GM19328 (cell line): Measurements from ENCODE around the gene BMP7.
"Not testable (repeated sequence)": the region's sequence is repeated elsewhere in the genome, so short reads cannot be mapped to it uniquely, and the experiment has no call there.

ENCODE experiments used
- ATAC-seq: cut with Tn5 transposase; IDR thresholded peaks from one replicate; pipeline ENCODE4 v1.9.1; 2021; ENCODE audit warnings: mild to moderate bottlenecking, moderate library complexity; ENCODE audit not compliant: unreplicated experiment

Gene BMP7

DNA sequence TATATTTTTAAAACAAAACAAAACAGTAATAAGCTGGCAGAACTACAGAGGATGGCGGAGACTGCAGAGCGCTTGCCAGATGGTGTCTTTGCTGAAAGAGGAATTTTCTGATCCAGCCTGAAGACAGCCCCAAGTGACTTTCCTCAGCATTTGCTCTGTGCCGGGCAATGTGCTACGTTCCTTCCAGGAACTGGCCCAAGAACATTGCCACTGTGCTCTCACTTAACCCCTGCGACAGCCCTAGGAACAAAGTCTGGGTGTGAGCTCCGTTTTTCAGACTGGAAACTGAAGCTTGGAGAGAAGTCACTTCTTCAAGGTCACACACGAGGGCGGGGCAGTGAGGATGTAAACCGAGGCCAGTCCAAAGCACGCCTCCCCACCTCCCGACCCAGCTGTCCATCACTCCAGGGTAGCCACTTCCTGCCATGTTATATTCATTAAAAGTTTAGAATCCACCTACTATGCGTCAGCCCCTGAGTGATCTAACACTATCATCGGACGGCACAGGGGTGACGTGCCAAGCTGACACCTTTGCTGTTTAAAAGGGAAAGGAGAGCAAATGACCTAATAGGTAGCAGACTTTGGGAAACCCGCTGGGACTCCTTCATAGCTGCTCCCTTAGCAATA, 22.3 kb upstream of the BMP7 start:
- no peak for ATAC-seq

DNA sequence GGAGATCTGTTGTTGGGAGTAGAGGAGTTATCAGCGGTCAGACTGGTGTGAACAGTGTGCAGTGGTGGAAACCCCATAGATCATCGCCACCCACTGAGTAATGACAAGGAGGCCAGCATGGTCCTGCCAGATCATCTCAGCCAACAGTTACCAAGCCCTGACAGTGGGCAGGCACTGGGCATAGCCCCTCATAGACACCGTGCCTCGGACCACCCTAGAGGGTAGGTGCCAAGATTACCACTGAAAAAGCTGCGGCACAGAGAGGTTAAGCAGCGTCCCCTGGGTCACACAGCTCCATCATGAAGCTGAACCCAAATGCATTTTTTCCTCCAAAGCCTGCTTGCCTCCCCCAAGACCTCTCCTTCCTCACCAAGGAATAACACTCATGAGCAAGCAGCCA, 21.5 kb upstream of the BMP7 start:
- no peak for ATAC-seq

DNA sequence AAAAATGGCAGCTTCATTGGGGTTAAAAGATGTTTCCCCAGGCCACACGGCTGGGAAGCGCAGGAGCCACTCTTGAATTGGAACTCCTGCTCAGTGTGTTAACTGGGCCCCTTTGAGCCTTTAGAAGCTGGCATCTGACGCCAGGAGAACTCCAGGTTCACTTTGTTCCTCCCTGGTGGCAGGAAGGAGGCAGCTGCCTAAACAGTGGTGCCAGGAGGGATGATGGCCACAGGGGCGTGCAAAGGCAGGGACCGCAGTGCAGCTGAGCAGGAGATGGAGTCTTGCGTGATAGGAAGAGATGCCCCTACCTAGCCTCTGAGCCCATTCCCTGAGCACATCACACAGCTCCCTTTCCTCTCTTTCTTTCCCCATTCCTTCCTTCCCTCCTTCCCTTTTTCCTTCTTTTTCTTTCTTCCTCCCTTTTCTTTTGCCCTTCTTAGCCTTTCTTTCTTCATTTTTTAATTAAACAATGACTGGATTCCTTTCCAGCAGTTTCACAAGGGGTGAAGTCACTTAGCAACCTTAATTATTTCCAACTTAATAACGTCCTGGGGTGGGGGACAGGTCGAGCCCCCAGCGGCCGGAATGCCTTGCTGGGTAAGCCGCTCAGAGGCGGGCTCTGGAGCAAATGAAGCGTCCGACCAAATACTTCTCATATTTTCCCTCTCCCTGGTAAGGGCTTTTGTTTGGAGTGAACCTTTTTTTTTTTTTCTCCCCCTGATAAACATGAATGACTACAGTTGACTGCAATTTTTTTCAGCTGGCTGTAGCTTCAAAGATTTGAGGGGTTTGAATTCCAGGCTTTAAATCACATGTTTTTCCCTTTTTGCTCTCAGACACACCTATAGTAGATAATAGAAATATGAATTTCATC, 20.8 kb upstream of the BMP7 start:
- ATAC-seq = no peak

DNA sequence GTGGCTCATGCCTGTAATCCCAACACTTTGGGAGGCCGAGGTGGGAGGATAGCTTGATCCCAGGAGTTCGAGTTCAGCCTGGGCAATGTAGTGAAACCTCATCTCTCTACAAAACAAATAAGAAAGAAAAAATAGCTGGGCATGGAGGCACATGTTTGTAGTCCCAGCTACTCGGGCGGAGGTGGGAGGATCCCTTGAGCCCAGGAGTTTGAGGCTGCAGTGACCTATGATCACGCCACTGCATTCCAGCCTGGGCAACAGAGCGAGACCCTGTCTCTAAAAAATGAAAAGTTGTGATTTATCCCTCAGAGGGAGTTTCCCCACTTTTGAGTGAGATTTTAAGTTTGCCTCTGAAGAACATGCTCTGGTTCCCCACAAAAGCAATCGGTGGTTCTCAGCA, 17.4 kb upstream of the BMP7 start:
- ATAC-seq = no peak

DNA sequence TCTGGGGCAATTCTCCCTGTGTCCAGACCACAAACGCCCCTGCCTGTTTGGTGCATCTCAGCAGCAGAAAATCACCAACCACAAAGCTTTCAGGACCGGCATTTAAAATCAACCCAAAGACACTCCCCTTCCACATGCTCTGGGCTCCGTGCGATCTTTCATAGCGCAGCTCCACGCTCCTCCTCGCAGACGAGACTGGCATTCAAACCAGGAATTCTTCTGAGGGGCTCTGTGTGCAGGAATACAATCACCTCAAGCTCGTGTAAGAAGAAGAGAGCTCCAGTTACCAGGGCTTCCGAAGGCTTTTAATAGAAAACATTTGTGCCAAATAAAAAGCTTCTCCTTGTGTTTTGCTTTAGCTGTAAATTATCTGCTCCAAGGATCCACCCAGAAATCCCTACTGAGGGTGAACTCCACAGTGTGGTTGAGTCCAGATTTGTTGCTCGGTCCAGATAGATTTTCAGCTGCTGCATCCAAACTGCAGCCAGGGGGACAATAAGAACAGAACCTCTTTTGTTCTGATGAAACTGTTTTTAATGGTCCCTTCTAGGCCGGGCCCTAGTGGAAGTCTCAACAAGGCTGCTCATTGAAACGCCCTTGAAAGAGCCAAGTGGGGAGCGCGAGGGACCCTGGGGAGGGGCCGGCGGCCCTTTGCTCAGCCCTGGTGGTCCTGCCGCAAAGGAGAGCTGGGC, 16.4 kb upstream of the BMP7 start:
- ATAC-seq = no peak

DNA sequence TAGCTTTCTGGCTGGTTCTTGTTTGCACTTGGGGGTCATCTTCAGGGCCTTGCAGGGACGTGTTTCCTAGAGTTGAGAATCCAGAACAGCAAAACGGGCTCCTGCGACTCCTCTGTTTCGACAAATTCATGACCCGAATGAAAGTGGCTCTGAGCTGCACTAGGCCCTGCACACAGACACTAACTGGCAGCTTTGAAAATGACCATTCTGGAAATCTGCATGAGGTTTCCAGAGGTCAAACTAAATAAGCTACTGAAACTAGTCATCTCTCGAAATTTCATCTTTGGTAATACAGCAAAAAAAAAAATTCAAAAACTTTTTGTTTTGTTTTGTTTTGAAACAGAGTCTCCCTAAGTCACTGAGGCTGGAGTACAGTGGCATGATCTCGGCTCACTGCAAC, 15.5 kb upstream of the BMP7 start:
- no peak for ATAC-seq

DNA sequence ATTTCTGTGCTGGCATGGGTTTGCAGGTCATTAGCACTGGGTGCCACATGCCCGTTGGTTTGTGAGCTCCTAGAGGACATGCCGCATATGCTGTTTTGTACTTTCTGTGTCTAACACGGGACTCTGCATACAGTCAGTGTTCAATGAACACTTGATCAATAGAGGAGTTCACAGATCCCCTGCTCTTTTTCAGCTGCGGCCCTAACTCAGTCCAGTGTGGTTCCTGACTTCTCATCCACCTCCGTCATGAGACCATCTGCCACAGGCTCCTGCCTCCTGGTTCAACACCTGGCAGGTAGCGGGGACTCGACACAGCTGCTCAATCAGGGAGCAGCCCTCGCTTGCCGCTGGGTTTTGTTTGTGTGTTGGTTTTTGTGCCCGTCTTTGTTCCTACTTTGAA, 13.8 kb upstream of the BMP7 start:
- no peak for ATAC-seq

DNA sequence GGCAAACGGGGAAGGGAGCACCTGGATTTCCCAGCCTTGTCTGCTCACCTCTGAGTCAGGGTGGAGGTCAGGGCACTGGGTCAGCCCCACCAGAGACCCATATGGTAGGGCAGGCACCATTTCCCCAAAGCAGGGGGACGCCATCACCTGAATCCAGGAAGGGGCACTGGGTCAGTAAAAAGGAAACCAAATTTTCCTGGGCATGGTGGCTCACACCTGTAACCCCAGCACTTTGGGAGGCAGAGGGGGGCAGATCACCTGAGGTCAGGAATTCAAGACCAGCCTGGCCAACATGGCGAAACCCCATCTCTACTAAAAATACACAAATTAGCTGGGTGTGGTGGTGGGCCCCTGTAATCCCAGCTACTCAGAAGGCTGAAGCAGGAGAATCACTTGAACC, 13.1 kb upstream of the BMP7 start:
- ATAC-seq = not testable (repeated sequence)

DNA sequence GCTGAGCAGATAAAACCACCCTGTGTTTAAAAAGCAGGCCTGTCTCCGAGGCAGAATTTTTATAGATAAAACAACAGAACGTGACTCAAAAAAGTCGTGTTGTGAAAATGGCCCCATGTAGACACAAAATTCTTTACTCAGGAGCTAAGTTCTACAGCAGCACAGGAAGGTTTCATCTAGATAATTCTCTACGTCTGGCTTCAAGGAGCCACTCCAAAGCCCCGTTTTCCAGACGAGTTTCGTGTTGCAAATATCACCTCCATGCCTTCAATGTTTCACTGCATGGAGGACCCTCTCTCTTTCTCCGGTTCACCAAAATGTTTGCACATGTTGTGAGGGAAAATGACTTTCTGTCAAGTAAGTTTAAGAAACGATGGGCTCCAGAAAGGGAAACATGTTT, 12.0 kb upstream of the BMP7 start:
- no peak for ATAC-seq

DNA sequence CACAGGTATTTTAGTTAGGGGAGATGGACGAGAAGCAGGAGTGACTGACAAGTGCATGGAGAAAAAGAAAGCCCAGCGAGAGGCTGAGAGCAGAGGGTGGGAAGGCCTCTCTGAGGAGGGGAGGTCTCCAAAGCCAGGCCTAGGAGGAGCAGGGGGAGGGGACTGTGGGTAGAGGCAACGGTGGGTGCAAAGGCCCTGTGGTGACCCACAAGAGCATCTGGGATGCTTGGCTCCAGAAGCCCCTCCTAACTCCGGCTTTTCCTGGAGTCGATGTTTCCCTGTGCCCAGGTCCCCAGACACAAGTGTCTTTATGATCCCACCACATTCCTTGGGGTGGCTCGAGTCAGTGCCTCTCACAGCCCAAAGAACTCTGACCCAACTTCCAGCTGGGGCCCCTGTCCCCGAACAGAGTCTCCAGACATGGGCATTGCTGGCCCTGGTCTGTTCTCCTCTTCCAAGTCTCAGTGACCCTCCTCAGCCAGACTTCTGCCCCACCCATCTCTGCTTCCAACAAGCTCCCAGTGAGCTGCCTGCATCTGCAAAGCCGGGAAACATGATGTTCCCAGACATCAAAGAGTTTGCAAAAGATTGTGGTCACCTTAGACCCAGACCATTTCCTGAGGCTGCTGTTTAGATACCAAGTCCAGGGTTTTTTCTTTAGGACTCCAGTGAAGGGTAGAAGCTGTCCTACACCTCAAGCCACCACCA, 11.1 kb upstream of the BMP7 start:
- no peak for ATAC-seq

DNA sequence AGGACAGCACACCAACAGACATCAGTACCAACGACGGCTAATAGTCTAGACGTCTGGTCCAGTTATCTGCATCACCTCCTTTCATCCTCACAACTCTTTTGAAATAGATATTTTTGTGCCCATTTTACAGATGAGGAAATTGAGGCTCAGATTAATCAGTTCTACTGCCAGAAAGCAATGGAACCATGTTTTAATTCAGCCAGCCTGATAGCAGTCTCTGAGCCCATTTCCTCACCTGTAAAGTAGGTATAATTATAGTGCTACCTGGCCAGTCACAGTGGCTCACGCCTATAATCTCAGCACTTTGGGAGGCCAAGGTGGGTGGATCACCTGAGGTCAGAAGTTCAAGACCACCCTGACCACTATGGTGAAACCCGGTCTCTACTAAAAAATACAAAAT, 9.8 kb upstream of the BMP7 start:
- no peak for ATAC-seq

DNA sequence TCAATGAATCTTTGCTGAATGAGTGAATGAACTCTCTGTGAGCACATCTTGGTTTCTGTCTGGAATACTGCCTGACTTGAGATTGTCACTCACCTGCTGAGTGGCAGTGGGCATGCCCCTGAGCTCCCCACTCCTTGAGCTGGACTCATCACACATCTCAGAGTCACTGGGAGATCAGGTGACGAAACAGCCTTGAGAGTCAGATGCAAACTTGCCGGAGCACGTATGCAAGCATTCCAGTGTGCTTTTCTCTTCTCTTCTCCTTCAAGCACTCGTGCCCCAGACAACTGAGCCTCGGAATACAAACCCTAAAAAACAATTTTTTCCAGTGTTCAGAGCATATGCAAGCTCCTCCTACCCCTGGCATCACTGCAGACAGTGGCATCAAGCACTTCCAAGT, 9.4 kb upstream of the BMP7 start:
- no peak for ATAC-seq

DNA sequence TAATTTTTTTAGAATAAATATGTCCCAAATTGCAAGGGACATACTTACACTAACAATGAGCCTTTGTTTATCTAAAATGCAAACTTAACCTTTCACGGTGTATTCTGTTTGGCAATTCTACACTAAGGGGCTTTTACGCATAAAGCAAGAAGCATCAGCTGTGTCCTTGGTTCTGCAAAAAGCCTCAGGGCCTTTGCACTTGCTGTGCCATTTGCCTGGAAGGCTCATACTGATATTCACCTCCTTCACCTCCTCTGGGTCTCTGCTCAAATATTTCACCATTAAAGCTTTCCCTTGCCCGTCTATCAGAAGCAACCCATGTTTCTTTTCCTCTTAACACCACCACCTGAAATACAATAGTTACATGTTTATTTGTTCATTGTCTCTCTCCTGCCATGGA, 8.9 kb upstream of the BMP7 start:
- ATAC-seq = no peak

DNA sequence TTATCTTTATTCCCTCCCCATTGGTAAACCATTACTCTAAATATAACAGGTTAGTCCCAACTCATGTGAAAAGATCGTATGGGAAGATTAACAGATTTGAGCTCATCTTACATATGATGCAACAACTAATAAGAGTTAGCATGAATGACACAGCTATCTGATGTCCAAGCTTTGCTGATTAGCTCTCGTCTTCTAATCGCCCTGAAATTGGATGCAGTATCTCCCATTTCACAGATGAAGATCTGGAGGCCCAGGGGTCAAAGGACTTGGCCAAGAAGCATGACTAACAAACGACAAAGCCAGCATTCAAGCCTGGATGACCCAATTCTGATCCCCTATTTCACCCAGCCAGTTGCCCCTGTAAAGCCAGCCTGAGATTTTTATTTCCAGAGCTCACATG, 8.4 kb upstream of the BMP7 start:
- ATAC-seq = no peak

DNA sequence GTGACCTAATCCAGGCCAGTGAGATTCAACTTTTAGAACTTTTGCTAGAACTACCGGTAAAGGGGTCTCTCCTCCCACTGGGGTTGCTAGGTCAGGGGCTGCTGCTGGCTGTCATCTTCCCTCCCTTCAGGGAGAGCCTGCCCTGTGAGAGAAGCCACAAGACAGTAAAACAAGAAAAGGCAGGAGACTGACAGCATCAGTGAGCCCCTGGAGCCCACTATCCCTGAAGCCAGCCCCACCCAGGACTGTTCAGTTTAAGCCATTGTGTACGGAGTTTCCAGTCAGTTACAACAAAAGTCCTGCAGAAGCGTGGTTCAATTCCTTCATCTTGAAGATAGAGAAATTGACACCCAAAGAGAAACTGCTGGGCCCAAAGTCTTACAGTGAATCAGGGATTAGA, 7.9 kb upstream of the BMP7 start:
- ATAC-seq = no peak

DNA sequence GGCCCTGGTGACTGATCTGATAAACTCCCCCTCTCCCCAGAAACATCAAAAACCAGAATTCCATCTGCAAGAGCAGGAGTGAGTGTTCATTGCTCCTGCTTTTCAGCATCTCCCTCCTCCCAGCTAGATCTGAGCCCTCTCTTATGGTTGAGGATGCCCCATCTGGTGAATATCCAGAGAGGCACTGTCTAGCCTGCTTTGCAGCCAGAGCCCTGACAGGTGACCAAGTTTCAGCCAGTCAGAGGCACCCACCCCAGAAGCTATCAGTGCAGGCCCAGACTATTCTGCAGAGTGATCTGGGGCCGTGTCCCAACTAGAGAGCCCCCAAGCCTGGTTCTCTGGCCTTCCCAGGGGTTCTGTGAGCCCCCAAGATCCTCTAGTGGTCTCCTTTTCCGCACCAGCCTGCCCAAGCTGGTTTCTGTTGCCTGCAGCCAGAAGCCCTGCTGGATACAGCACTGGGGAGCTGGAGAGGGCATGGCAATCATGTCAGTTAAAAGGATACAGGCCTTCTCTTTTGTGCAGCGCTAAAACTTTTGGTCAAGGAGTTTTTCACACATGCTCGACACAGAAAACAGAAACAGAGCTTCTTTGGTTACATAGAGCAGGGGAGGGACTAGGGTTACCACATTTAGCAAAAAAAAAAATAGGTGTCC, 6.6 kb upstream of the BMP7 start:
- ATAC-seq = no peak

DNA sequence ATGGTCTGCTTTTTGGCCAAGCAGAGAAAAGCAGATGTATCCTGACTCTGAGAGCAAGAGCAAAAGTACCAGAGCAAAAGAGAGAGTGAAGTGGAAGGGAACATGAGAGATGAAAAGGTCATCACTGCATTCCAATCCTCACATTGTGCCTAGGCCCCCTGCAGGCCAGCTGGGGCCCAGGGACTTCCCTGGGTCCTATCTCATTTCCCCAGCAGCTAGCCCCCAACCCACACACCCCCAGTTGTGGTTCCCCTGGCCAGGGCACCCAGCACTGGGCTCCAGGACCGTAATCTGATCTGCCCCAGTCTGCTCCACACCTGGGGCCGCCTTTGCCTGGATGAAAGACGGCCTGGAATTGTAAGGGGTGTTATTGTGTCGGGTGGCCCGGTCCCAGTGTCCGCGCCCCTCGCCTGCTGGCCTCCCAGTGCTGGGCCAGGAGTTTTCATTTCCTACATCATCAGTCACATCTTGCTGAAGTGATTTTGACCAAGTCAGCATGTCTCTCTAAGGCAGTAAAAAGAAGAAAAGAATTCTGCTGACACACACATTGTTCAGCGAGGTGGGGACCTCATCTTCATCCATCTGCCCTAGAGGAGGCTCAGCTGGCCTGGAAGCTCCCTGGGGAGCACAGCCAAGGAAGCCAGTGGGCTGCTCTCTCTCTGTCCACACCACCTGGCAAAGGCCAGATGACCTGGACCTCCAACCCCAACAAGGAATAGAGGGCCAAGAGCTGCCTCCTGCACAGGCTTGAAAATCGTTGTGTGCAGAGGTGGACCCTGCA, 4.0 kb upstream of the BMP7 start:
- ATAC-seq = no peak

DNA sequence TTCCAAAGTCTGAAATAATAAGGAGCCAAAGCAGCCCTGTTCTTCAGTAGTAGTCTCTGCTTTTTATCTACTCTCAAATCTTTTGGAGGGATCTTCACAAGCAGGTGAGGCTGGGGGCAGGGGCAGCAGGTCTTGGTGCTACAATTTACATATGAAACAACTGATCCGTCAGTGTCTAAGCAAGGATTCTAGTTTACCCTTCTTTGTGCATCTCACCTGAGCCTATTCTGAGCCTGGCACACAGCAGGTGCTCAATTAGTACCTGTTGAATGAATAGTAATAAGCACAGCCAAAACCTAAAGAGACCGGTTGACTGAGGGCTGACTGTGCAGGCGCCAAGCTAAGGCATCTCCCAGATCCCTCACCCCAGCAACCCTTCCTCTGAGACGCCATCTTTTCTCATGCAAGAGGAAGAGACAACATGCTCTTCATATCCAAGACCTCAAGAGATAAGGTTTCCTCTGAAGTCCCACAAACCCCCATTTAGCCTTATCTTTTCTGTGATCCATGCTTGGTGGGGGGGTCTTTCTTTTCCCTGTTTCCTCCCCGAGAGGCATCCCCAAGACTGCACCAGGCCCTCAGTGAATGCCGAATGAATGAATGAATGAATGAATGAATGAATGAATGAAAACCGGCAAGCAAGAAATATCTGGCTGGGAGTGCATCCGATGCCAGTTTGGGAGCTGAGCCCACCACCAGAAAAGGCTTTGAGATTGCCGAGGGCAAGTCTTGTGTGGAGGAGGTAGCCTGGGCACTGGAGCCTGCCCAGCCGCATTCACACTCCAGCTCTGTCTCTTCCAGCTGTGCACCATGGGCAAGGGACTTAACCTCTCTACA, 2.9 kb upstream of the BMP7 start:
- no peak for ATAC-seq

DNA sequence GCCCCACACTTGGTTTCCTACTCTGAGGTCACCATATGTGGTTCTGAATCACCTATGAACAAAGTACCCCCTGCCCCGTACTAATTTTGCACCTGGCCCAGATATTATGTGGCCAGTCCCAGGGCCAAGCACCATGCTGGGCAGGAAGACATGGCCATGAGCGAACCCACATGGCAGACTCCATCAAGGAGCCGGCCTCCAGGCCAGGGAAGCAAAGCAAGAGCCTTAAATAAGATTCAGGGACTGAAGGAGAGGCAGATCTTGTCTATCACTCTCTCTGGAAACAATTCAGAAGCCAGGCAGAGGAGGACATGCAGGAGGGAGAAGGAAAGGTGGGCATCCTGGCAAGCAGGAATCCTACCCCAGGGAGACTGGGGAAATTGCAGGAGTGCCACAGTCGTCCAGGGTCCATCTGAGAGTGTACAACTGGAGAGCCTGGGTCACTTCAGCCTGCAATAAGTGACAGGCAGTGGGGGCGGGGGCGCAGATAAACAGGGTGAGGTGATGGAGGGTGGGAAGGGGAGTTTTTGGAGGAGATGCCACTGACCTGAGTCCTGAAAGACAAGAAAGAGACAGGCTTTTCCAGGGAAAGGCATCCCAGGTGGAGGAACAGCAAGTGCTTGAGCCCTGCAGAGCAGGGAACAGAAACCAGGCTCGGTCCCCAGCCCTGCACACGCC, 2.1 kb upstream of the BMP7 start:
- no peak for ATAC-seq
